ENCODE measurements around the gene FUT1.
A peak's percentile ranks its signal among the peaks of the same experiment; 100 is the strongest.
"Not testable (repeated sequence)": the region's sequence is repeated elsewhere in the genome, so short reads cannot be mapped to it uniquely, and the experiment has no call there.

Gene FUT1

GRCh38 chr19:48718711-48719231 lies 33.7 kb downstream of the FUT1 start:
- TF ChIP-seq CTCF (IDR thresholded peaks at IDR 0.05; ENCODE audit: control insufficient read depth, extremely low read depth, insufficient read depth) = no peak
- H3K4me3 ChIP-seq (ENCODE audit: low read depth, low read length) = no peak overlapping the region
- no peak for DNase-seq (ENCODE audit: low read depth)

- not testable (repeated sequence) for DNase-seq (ENCODE audit: low read depth); H3K4me3 ChIP-seq (ENCODE audit: low read depth, low read length)
These were observed 34.3 kb downstream of the FUT1 start for GRCh38 chr19:48718106-48718505.

- no peak overlapping the region for H3K4me3 ChIP-seq (ENCODE audit: low read depth, low read length)
- DNase-seq (ENCODE audit: low read depth) = no peak
These were observed 35.7 kb downstream of the FUT1 start for GRCh38 chr19:48716562-48717291.

GRCh38 chr19:48715681-48716171 lies 36.7 kb downstream of the FUT1 start:
- no peak for DNase-seq (ENCODE audit: low read depth)
- no peak overlapping the region for H3K4me3 ChIP-seq (ENCODE audit: low read depth, low read length)

More at GRCh38 chr19:48716562-48717291, 35.7 kb downstream of the FUT1 start:
- no peak for TF ChIP-seq CTCF (IDR thresholded peaks at IDR 0.05; ENCODE audit: control insufficient read depth, extremely low read depth, insufficient read depth)

GRCh38 chr19:48714759-48715675 lies 37.4 kb downstream of the FUT1 start:
- no peak for DNase-seq (ENCODE audit: low read depth)
- TF ChIP-seq CTCF (IDR thresholded peaks at IDR 0.05; ENCODE audit: control insufficient read depth, extremely low read depth, insufficient read depth) = no peak
- peak overlapping the region; percentile 68 for H3K4me3 ChIP-seq (ENCODE audit: low read depth, low read length)

More at GRCh38 chr19:48715681-48716171, 36.7 kb downstream of the FUT1 start:
- no peak for TF ChIP-seq CTCF (IDR thresholded peaks at IDR 0.05; ENCODE audit: control insufficient read depth, extremely low read depth, insufficient read depth)

- peak overlapping the region; percentile 69 for H3K4me3 ChIP-seq (ENCODE audit: low read depth, low read length)
- no peak for TF ChIP-seq CTCF (IDR thresholded peaks at IDR 0.05; ENCODE audit: control insufficient read depth, extremely low read depth, insufficient read depth)
- DNase-seq (ENCODE audit: low read depth) = peak; percentile 93
These were observed 38.3 kb downstream of the FUT1 start for GRCh38 chr19:48713864-48714755.
